GM21717 (cell line): ENCODE measurements around the gene GLI3.

Experiments used
- ATAC-seq: cut with Tn5 transposase; IDR thresholded peaks from one replicate; pipeline ENCODE4 v1.9.1; 2021; ENCODE audit warnings: mild to moderate bottlenecking, moderate library complexity; ENCODE audit not compliant: unreplicated experiment

GLI3 gene

DNA sequence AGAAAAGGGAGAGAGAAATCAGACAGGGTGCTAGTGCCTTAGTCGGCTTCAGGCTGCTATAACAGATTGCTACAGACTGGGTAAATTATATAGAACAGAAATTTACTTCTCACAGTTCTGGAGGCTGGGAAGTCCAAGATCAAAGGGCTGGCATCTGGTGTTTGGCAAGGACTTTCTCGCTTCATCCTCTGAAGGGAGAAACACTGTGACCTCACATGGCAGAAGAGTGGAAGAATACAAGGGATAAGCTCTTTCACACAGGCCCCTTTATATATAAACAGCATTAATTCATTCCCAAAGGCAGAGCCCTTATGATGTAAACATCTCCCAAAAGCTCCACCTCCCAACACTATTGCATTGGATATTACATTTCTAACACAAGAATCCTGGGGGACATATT, 298.6 kb downstream of the GLI3 start:
- ATAC-seq, result no peak

DNA sequence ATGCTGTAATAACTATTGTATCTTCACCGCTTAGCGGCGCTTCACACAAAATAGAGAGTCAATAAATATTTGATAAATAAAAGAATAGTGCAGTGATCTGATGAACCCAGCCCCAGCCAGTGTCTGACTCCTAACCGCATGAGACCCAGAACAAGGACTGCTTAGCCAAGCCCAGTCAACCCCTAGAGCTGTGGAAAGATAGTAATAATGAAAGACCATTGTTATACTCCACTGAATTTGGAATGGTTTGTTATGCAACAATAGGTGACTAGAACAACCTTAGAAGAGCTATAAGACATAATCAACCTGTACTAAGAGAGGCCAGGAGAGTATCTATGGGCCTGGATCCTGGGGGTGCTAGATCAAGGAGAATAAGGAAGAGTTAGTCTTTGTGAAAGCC, 303.6 kb downstream of the GLI3 start:
- no peak for ATAC-seq

DNA sequence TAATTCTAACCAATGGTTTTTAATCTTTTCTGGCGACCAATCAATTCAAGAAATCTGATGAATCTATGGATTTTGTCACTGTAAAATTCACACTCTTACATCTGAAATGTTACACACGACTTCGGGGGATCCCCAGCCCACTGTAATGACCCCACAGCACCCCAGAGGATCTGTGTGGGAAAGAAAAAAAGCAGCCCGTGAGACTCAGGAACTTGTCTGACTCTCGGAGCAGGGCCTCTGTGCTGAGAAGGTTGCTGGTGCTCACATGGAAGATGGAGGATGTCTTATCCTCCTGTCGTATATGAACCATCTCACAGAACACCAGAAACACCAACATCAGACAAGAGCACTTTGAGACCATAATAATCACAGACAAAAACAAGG, 305.8 kb downstream of the GLI3 start:
- no peak for ATAC-seq

DNA sequence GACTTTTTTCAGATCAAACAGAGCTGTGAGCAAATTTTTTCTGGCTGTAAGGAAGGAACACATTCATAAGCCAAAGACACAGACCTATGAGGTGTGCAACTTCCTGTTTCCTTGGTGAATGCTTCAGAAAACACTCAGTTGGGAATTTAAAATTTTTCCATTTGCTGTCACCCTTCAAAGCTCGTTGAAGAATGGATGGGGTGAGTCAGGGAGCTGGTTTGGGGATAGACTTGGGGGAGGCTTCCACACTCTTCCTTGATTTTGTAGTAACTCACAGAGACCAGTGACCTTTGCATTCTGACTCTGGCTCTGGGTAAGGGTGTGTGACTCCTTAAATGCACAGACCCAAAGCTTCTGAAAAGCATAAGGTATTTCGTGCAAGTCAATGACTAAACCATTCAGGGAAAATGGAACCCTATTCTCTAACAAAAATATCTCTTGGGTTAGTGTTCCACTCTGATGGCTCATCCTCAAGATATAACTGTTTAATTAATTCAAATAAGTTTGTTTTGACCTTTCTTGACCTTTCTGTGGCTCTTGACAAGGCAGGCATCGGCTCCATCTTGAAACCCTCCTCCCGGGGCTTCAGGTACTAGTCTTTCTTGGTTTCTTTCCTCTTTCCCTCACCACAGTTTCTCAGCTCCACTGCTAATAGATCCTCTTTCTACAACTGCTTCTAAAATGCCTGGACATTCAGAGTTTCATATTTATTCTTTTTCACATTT, 306.3 kb downstream of the GLI3 start:
- ATAC-seq, result no peak

DNA sequence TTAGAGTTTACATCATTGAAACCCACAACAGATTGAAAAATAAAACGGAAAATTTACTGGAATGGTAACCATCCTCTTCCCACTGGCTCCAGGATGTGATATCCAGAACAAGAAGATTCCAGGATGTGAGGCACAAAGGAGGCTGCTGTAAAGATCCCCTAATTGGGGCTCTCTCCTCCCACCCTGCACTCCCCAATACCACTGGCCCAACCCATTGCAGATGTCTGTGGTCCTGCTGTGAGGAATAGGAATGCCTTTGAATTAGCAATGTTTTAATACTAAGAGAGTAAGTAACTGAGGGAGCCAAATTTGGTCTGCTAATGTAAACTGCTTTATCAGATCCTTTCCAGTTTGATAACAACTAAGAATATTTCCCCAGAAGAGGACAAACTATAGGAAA, 308.2 kb downstream of the GLI3 start:
- no peak for ATAC-seq

DNA sequence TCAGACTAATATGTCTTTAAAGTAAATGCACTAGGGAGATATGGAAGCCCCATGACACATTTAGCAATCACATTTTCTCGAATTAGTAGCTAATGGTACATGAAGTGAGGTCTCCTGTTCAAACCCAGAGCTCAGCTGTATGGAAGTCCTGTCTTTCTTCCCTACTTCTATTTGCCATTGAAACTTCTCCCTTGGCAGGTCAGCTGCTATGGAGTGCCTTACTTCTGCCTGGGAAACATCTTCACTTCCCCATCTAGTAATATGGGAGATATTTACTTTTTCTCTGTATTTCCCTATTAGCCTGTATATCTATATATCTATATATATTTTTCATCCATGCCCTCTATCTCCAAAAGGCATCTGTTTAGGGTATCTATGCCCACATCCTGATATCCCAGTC, 308.8 kb downstream of the GLI3 start:
- no peak for ATAC-seq

DNA sequence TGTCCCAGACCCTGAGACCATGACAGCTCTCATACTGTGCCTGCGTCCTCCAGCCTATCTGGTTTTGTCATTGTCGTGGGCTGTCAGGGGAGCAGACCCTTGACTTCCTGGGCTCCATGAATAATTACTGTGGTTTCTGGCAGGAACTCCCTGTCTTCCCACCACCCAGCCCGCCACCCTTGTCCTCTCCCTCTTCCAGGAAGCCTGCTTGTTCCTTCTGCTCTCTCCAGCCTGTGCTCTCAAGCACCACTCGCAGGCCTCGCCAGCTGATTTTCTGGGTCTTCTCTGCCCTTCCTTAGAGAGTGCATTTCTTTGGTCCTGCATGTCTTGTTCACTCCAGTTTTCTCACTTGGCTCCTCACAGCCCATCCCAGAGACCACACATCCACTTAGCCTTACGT, 309.6 kb downstream of the GLI3 start:
- no peak for ATAC-seq

DNA sequence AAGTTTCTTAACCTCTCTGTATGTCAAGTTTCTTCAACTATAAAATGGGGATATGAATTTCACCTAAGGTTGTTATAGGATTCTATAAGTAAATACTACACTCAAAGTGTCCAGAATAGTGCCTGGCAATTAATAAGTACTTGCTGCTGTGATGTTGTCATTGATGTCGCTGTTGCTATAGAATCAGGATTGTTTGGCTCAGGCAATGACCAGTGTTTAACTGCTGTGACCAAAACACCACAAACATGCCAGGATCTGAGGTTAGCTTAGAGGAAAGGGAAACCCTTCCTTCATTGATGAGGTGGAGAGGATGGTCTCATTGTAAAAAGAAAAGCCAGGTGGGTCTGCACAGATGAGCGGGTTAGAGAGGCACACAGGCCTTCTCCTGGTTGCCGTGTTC, 311.1 kb downstream of the GLI3 start:
- ATAC-seq, result no peak

DNA sequence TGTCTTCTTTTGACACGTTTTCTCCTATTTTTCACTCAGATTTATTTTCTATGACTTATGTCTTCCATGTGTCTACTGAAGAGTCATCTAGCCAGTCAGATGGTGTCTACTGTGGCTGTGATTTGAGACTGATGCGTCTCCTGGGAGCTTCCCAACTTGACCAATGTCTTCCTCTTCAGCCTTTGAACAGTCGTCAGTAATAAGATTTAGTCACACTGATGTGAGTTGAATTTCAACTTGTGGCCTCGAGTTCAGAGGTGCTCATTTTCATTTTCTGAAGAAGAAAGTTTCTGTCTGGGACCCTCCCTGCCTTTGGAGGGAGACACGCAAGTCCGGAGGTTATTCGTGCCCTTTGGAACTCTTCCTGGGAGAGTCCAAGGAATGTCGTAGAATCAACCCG, 312.2 kb downstream of the GLI3 start:
- no peak for ATAC-seq

DNA sequence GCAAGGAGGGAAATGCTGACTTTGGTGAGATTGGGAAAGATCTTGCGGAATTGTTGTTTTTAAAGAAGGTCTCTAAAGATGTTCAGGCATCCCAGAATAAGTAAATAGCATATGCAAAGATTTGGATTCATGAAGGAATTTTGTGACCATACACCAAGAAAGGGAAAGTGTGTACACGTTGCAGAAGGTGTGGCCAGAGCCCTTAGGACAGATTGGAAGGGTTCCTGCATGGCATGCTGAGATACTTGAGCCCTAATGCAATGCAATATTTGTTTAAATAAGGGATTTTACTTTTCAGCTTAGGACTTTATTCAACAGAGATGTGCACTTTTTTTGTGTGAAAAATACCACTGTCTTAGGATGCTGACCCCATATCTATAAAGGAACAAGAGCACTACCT, 314.6 kb downstream of the GLI3 start:
- no peak for ATAC-seq

DNA sequence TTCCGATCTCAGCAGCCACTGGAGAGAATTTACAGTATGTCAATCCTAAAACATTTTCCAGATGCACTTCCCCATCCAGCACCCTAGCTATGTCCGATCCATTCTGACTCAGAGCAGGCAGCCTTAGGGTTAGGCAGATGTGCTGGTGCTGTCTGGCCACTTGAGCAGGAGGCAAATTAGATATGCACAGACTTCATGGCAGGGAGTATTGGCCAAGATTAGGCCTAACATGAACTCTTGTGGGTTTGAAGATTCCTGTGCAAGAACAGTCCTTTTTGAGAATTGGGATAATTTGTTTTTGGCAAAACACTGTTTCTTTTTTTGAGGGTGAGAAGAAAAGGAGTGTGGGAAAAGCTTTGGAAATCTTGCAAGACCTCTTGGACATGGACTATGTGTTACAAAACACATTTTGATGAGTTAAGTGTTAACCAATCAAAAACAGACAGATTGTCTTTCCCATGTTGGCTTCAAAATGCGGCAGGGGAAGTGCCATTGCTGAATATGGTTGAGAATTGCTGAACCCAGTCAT, 315.5 kb downstream of the GLI3 start:
- ATAC-seq, result no peak

DNA sequence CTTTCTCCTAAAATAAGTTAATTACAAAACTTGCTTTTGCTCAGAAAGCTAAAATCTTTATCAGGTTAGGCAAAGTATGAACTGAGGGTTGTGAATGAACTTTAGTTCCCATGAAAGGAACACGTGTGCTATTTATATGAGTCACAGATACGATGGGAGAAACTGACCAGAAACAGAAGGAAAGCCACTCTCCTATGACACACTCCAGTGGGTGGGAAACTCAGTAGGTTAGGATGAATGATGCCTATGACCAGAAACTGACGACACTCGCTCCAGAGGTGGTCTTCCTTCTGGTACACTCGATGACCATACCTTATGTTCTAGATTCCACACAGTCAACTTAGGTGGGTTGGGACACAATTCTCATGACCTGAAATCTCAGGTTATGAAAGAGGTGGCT, 318.4 kb downstream of the GLI3 start:
- no peak for ATAC-seq

DNA sequence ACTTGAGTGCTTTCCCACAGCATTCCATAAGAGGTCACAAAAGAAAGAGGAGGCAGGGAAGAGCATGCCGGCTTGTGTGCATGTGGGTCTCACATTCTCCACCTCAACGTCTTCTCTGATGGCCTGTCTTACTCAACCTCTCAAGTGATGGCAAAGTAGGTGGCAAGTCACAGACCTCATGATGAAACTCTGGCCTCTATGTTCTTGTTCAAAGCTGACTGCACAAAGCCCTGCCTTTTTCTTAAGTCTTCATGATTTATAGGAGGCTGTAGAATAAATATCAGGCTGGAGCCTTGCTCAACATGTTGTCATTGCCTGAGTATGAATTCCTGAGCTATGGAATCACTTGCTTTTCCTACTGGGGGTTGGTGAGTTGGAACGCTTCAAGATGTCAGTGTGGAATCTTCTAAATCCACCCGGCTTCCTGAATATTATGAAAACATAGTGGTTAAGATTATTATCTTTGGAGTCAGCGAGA, 320.5 kb downstream of the GLI3 start:
- no peak for ATAC-seq

DNA sequence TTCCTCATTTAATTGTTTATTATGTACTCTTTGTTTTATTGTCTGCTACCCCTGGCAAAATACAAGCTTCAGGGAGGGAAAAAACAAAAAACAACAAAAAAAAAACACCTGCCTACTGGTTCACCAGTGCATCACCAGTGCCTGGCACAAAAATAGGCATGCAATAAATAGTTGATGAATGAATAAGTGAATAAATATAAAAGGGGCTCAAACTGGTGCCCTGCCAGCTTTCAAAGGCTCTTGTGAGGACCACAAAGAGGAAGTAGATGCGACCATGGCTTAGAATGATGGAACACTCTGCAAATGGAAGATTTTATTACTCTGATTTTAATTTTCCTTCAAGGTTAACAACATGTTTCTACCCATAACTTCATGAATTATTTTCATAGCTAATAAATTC, 321.1 kb downstream of the GLI3 start:
- no peak for ATAC-seq

DNA sequence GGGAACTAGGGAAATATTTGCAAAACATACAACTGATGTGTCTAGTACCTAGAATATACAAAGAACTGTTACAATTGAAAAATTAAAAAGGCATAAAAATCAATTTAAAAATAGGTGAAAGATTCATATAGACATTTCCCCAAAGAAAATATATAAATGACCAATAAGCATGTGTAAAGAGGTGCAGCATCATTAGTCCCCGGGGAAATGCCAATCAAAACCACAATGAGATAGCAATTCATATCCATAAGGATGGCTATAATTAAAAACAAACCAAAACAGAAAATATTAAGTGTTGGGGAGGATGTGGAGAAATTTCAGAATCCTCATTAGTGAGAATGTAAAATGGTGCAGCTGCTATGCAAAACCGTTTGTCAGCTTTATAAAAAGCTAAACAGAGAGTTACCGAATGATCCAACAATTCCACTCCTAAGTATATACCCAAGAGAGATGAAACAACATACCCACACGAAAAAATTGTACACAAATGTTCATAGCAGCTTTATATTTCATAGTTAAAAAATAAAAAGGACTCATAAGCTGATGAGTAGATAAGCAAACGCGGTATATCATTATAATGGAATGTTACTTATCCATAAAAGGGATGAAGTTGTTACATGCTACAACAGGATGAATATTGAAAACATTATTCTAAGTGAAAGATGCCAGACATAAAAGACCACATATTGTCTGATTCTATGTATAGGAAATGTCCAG, 324.0 kb downstream of the GLI3 start:
- no peak for ATAC-seq

DNA sequence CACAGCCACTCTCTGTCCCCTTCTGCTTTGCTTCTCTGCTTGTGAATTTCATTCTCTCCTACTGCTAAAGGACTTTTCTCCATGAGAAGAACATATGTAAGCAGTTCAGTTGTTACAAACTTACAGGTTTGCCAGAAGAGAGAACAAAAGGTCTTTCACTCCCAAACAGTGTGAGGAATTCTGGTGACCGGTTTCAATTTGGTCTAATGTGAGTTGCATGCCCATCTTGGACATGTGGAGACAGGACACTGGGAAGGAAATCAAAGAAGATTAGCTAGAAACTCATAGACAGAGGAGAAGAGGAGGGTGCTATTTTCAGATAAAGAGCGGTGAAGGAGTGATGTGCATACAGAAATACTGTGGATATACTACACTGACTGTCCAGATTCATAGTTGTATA, 324.6 kb downstream of the GLI3 start:
- no peak for ATAC-seq

DNA sequence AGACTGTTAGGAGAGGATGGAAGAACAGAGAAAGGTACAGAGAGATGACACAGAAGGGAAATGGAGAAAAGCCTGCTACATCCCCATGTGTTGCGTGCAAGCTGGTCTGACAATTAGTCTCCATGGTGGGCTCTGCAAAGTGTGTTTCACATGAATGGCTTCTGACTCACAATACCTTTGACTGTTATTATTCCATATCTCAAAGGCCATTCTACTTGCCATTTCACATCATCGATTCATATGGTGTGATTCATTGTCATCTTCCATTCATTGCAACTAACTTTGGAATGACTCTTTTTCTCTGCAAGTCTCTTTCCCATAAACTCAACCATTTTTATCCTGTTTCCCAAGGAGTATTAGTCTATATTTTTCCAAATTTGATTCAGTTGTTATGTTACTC, 325.2 kb downstream of the GLI3 start:
- ATAC-seq, result no peak
